Fibroblast of pulmonary artery (primary cell): Measurements from ENCODE around the gene SPDYC.

Experiments
- DNase-seq: peaks from one replicate; pipeline ENCODE4 v3.0.0-alpha.2; 2010; ENCODE audit warnings: low read depth
- H3K4me3 ChIP-seq: replicated peaks from 2 replicates; pipeline ENCODE4 v1.5.1; 2011; ENCODE audit warnings: low read depth, mild to moderate bottlenecking, control low read depth, low read length, moderate library complexity
- CTCF ChIP-seq: IDR thresholded peaks from 2 replicates; pipeline ENCODE4 v1.5.1; 2011; ENCODE audit warnings: mild to moderate bottlenecking, control low read depth, low read length, inconsistent platforms; ENCODE audit errors: missing control alignments

Gene SPDYC

DNA sequence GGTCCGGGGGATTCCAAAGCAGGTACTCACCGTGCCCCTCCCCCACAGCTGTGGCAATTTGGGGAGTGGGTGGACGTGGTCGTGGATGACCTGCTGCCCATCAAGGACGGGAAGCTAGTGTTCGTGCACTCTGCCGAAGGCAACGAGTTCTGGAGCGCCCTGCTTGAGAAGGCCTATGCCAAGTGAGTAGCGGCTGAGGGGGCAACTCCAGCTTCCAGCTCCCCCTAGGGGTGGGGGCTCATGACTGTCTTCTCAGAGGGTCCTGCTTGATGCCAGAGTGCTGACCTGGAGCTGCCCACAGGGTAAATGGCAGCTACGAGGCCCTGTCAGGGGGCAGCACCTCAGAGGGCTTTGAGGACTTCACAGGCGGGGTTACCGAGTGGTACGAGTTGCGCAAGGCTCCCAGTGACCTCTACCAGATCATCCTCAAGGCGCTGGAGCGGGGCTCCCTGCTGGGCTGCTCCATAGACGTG lies 15.9 kb downstream of the SPDYC start:
- no peak for DNase-seq
- H3K4me3 ChIP-seq: no peak overlapping the region
- TF ChIP-seq CTCF: no peak

DNA sequence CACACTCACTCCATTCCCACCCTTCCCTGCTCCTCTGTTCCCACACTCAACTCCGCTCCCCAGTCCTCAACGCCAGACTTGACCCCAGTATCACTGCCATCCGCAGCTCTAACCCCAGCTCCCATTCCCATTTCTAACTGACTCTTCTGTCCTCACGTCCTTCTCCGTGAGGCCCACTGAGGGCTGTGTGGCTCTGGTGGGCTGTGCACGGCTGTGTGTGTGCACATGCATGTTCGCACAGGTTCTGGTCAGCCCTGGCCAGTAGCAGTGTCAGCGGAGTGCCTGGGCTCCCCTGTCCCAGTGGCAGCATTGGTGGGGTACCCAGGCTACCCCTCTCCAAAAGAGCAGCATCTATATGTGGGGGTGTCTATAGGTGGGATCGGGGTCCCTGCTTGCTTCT lies 16.7 kb downstream of the SPDYC start:
- no peak for DNase-seq
- H3K4me3 ChIP-seq: no peak overlapping the region
- TF ChIP-seq CTCF: no peak

DNA sequence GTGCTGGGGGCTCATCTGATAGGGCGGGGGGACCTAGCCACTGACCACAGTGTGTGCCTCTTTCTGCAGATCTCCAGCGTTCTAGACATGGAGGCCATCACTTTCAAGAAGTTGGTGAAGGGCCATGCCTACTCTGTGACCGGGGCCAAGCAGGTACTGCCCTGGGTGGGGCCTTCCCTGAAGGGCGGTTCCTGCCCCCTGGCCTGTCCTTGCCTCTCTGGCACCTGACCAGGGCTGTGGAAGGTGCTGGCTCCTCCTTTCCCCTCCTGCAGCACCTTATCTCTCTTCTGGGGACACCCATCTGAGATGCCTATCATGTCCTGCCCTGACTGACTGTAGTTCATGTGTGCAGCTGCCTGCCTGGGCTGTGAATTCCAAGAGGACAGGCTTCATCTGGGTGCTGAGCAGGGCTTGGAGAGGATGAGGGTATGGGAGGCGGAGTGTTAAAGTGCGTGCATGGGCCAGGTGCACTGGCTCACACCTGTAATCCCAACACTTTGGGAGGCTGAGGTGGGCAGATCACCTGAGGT lies 17.2 kb downstream of the SPDYC start:
- no peak for TF ChIP-seq CTCF
- no peak for DNase-seq
- no peak overlapping the region for H3K4me3 ChIP-seq

DNA sequence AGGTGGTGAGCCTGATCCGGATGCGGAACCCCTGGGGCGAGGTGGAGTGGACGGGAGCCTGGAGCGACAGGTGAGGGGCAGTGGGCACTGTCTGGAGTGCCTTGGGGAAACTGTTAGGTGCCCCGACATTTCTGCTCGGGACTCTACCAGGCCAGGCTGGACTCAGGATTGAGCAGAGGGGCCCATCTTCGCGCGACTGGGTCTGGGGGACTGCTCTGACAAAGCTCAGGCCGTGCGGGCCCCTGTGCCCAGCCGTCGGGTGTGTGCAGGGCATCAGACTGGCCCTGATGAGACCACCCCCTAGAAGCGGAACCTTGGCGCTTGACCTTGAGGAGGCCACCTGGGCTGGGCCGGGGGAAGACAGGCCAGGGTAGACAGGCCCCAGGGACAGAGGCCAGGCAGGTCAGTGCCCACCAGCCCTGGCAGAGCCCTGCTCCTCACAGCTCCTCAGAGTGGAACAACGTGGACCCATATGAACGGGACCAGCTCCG lies 18.0 kb downstream of the SPDYC start:
- TF ChIP-seq CTCF: no peak
- no peak for DNase-seq
- H3K4me3 ChIP-seq: no peak overlapping the region

DNA sequence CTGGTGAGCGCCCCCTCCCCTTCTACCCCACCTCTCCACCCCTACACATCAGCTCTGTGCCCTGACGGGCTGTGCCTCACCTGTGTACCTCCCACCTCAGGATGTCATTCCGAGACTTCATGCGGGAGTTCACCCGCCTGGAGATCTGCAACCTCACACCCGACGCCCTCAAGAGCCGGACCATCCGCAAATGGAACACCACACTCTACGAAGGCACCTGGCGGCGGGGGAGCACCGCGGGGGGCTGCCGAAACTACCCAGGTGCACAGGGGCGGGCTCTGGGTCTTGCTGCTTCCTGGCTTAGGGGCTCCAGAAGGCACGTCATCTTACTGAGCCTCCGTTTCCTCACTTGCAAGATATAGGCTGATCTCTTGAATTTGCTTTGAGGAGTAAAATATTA lies 18.5 kb downstream of the SPDYC start:
- no peak for DNase-seq
- TF ChIP-seq CTCF: no peak
- H3K4me3 ChIP-seq: no peak overlapping the region

GRCh38 chr11:65189191-65189590 lies 19.2 kb downstream of the SPDYC start:
- no peak for TF ChIP-seq CTCF
- H3K4me3 ChIP-seq: no peak overlapping the region
- no peak for DNase-seq

- H3K4me3 ChIP-seq: no peak overlapping the region
- TF ChIP-seq CTCF: no peak
- DNase-seq: no peak
These were observed 24.5 kb downstream of the SPDYC start for GRCh38 chr11:65194564-65194963.
